KMS-11 (cell line): ENCODE results near the gene RDH12.

Experiments used
- H2AFZ ChIP-seq: fragments of 200-600 bp; sonication (generic); 2 replicates; pipeline ENCODE4 v1.6.1; 2016; ENCODE audit warnings: antibody characterized with exemption, mixed run types, low read depth
- H3K27ac ChIP-seq: fragments of 200-600 bp; sonication (generic); 2 replicates; pipeline ENCODE4 v1.6.1; 2016; ENCODE audit warnings: mild to moderate bottlenecking, mixed run types
- H3K27me3 ChIP-seq: fragments of 200-600 bp; sonication (generic); 2 replicates; pipeline ENCODE4 v1.6.1; 2017; ENCODE audit warnings: mild to moderate bottlenecking, low read depth, mixed run types, moderate library complexity; ENCODE audit not compliant: insufficient read depth
- H3K36me3 ChIP-seq: fragments of 200-600 bp; sonication (generic); 2 replicates; pipeline ENCODE4 v1.6.1; 2017; ENCODE audit warnings: mild to moderate bottlenecking, mixed run types; ENCODE audit not compliant: insufficient read depth
- H3K4me1 ChIP-seq: fragments of 200-600 bp; sonication (generic); 2 replicates; pipeline ENCODE4 v1.6.1; 2016; ENCODE audit warnings: mild to moderate bottlenecking, low read depth, mixed run types; ENCODE audit not compliant: poor library complexity, severe bottlenecking
- H3K4me2 ChIP-seq: fragments of 200-600 bp; sonication (generic); 2 replicates; pipeline ENCODE4 v1.7.0; 2016; ENCODE audit warnings: mild to moderate bottlenecking, mixed run types
- H3K4me3 ChIP-seq: fragments of 200-600 bp; sonication (generic); IDR thresholded peaks from 2 replicates; pipeline ENCODE4 v1.6.1; 2017; ENCODE audit warnings: low read depth, low read length, mixed read lengths; ENCODE audit not compliant: insufficient read depth
- H3K79me2 ChIP-seq: fragments of 200-600 bp; sonication (generic); 2 replicates; pipeline ENCODE4 v1.6.1; 2016; ENCODE audit warnings: low read depth, mixed run types; ENCODE audit not compliant: insufficient read depth
- H3K9ac ChIP-seq: fragments of 200-600 bp; sonication (generic); 2 replicates; pipeline ENCODE4 v1.6.1; 2016; ENCODE audit warnings: mild to moderate bottlenecking, mixed run types
- H4K20me1 ChIP-seq: fragments of 200-600 bp; sonication (generic); 2 replicates; pipeline ENCODE4 v1.6.1; 2016; ENCODE audit warnings: mild to moderate bottlenecking, mixed run types; ENCODE audit not compliant: insufficient read depth
- TF ChIP-seq, protein P1 (sequence below): fragments of 200-600 bp; sonication (generic); conservative IDR thresholded peaks from 2 replicates; pipeline ENCODE4 v1.6.1; 2017; ENCODE audit warnings: low read depth, mild to moderate bottlenecking, antibody characterized with exemption, low read length, moderate library complexity, mixed read lengths

Gene RDH12

DNA sequence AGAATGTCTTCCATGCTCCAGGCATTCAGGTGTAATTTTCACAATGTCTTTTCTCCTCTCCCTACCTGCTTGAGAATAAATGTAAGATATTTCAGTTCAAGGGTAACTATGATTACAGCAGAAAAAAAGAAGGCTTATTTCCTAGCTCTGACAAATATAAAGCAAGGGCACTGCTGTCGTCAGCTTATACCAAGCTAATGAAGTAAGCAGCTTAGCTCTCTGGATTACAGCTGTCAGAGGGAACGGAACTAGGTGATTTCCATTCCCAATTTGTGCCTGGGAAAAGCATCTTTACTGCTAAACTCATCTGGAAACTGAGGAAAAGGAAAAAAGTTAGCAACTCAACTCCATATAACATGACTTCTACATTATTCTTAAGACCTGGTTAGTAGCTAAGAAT, 58.2 kb downstream of the RDH12 start:
- Histone ChIP-seq H3K4me2 (no peak overlapping the region), H3K27ac (no peak overlapping the region), H4K20me1 (no peaks in the 10 kb centered on the region)

DNA sequence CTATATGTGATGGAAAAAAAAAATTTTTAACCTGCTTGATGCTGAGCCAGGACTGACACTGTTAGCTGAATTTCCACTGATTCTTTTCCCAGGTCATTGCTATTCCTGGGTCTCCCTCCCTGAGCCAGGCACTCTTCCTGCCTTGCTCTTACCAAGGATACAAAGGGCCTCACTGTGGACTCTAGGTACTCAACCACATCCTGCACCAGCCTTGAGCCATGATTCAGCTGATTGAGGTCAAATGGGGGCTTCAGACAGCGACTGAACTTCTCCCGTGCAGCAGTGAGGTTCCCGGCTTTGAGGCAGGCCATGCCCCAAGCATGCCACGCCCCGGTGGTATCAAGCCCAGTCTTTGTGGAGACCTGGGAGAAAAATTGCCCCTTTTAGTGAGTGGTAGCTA, 60.4 kb downstream of the RDH12 start:
- Histone ChIP-seq H3K27me3 (no peaks in the 10 kb centered on the region), H3K4me3 (no peak overlapping the region), H3K4me1 (no peaks in the 10 kb centered on the region), H3K79me2 (no peaks in the 10 kb centered on the region), H3K27ac (no peak overlapping the region), H3K36me3 (no peaks in the 10 kb centered on the region), H2AFZ (no peak overlapping the region), H4K20me1 (no peaks in the 10 kb centered on the region), H3K4me2 (no peak overlapping the region), H3K9ac (no peak overlapping the region)
- TF ChIP-seq, protein P1, sequence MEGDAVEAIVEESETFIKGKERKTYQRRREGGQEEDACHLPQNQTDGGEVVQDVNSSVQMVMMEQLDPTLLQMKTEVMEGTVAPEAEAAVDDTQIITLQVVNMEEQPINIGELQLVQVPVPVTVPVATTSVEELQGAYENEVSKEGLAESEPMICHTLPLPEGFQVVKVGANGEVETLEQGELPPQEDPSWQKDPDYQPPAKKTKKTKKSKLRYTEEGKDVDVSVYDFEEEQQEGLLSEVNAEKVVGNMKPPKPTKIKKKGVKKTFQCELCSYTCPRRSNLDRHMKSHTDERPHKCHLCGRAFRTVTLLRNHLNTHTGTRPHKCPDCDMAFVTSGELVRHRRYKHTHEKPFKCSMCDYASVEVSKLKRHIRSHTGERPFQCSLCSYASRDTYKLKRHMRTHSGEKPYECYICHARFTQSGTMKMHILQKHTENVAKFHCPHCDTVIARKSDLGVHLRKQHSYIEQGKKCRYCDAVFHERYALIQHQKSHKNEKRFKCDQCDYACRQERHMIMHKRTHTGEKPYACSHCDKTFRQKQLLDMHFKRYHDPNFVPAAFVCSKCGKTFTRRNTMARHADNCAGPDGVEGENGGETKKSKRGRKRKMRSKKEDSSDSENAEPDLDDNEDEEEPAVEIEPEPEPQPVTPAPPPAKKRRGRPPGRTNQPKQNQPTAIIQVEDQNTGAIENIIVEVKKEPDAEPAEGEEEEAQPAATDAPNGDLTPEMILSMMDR: no peak

More for the DNA sequence above, 58.2 kb downstream of the RDH12 start:
- Histone ChIP-seq H3K27me3 (no peaks in the 10 kb centered on the region), H3K79me2 (no peaks in the 10 kb centered on the region), H3K9ac (no peak overlapping the region), H3K4me3 (no peak overlapping the region), H2AFZ (no peak overlapping the region), H3K4me1 (no peaks in the 10 kb centered on the region), H3K36me3 (no peaks in the 10 kb centered on the region)
- TF ChIP-seq, protein P1: no peak

DNA sequence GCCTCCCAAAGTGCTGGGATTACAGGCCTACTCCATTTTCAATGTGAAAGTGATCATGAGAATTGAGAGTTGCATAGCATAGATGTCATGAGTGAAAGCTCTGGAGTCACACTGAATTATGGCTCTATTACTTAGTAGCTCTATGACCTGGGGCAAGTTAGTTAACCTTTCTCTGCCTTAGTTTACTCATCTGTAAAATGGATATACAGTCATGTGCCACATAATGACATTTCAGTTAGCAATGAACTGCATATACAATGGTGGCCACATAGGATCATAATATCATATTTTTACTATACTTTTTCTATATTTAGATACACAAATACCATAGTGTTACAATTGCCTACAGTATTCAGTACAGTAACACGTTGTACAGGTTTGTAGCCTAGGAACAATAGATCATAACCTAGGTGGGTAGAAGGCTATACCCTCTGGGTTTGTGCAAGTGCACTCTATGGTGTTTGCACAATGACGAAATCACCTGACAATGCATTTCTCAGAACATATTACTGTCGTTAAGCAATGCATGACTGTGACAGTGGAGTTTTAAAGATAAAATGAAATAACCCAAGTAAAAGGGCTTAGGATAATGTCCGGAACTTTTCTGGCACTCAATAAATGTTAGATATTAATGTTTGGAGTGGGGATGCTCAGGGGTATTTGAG, 61.6 kb downstream of the RDH12 start:
- Histone ChIP-seq H3K4me2 (no peak overlapping the region), H3K9ac (no peak overlapping the region), H3K4me1 (no peaks in the 10 kb centered on the region), H3K4me3 (no peak overlapping the region), H3K27ac (no peak overlapping the region), H3K27me3 (no peaks in the 10 kb centered on the region), H3K79me2 (no peaks in the 10 kb centered on the region), H4K20me1 (no peaks in the 10 kb centered on the region), H2AFZ (no peak overlapping the region), H3K36me3 (no peaks in the 10 kb centered on the region)
- TF ChIP-seq, protein P1: no peak

DNA sequence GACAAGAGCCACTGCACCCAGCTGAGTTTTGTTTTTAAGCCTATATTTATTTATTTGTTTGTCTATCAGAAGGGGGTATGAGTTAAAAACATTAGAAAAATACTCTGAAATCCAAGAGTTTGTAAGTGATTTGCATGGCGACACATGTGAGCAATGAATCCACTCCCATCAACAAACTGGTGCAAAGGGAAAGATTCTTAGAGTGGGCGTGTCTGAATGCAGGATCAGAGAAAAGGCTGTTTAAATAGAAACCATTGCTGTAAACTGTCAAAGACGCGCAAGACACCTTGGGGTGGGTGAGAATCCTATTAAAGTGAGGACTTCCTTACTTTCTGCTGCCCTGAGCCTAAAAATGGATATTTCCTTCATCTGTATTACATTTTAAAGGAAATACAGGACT, 62.8 kb downstream of the RDH12 start:
- Histone ChIP-seq H3K4me1 (no peaks in the 10 kb centered on the region), H3K4me3 (no peak overlapping the region), H3K9ac (no peak overlapping the region), H3K36me3 (no peaks in the 10 kb centered on the region), H3K4me2 (no peak overlapping the region), H3K27me3 (no peaks in the 10 kb centered on the region), H2AFZ (no peak overlapping the region), H3K79me2 (no peaks in the 10 kb centered on the region), H3K27ac (no peak overlapping the region), H4K20me1 (no peaks in the 10 kb centered on the region)
- TF ChIP-seq, protein P1: no peak
